Endothelial cell of umbilical vein (primary cell): ENCODE measurements around the gene OR8G1. TPM values are rescaled to one million over a fixed set of nuclear protein-coding genes. Genes with fewer than 3 reads are reported as not detected.

ENCODE experiments used
- BruUV-seq: library from RNA; stranded (reverse); fragments of 400-500 nt; replicated peaks from 2 replicates; lab custom pipeline; 2021; lab: Mats Ljungman, UMichigan
- CTCF ChIA-PET: fragments of 300-600, 350-600 bp; sonication (Branson Sonifier 250); formaldehyde crosslinking; loops from one replicate; lab custom pipeline; 2021; ENCODE audit warnings: antibody characterized with exemption, inconsistent platforms; lab: Charles Lee
- POLR2A ChIA-PET: fragments of 300-600, 350-600 bp; sonication (Branson Sonifier 250); formaldehyde crosslinking; loops from one replicate; lab custom pipeline; 2021; ENCODE audit warnings: antibody characterized with exemption, inconsistent platforms; lab: Charles Lee
- DNase-seq: peaks from one replicate; pipeline ENCODE4 v3.0.0-alpha.2; 2011; ENCODE audit warnings: low read depth, low spot score
- FAIRE-seq: peaks from 2 replicates; lab custom pipeline; 2011; peaks lifted over from hg19 to GRCh38; lab: Jason Lieb, UNC
- H2AFZ ChIP-seq: 2 replicates; pipeline ENCODE4 v1.6.0; 2012; ENCODE audit warnings: low read depth, low read length, control low read depth, inconsistent platforms
- H3K27ac ChIP-seq: 2 replicates; pipeline ENCODE4 v1.5.1; 2011; ENCODE audit warnings: low read depth, mild to moderate bottlenecking, control low read depth, low read length, moderate library complexity; ENCODE audit not compliant: insufficient read depth
- H3K27me3 ChIP-seq, 2 experiments: 2 replicates each; pipeline versions ENCODE4 v1.6.0 to v1.6.1; 2011; ENCODE audit warnings: low read length in 2 of 2, mixed read lengths in 1 of 2; ENCODE audit not compliant: control insufficient read depth in 2 of 2, insufficient read depth in 2 of 2
- H3K36me3 ChIP-seq, 2 experiments: 2 replicates in 1 of 2; 3 replicates in 1 of 2; pipeline ENCODE4 v1.5.1; 2011; ENCODE audit warnings: low read length in 2 of 2, mild to moderate bottlenecking in 1 of 2, moderate library complexity in 1 of 2; ENCODE audit not compliant: control insufficient read depth in 2 of 2, insufficient read depth in 2 of 2; ENCODE audit errors: extremely low read depth in 1 of 2
- H3K4me1 ChIP-seq: 3 replicates; pipeline ENCODE4 v1.5.1; 2011; ENCODE audit warnings: mild to moderate bottlenecking, low read length; ENCODE audit not compliant: control insufficient read depth, insufficient read depth; ENCODE audit errors: extremely low read depth
- H3K4me2 ChIP-seq: 2 replicates; pipeline ENCODE4 v1.6.1; 2011; ENCODE audit warnings: low read length, control low read depth, mixed read lengths; ENCODE audit not compliant: insufficient read depth
- H3K4me3 ChIP-seq, 3 experiments: fragments of 200-600 bp in 1 of 3; sonication (generic), shearing (Covaris generic) in 1 of 3; replicated peaks in 1 of 3; 2 replicates each; pipeline ENCODE4 v1.5.1; 2011 to 2016; ENCODE audit warnings: control low read depth in 3 of 3, low read length in 3 of 3, mild to moderate bottlenecking in 2 of 3, inconsistent platforms in 1 of 3, low read depth in 1 of 3, moderate library complexity in 1 of 3; ENCODE audit not compliant: insufficient read depth in 1 of 3
- H3K79me2 ChIP-seq: 2 replicates; pipeline ENCODE4 v1.6.0; 2012; ENCODE audit warnings: low read length, inconsistent platforms; ENCODE audit not compliant: control insufficient read depth, insufficient read depth
- H3K9ac ChIP-seq: replicated peaks from 2 replicates; pipeline ENCODE3; 2011; ENCODE audit warnings: low read length, control low read depth; ENCODE audit not compliant: insufficient read depth; ENCODE audit errors: extremely low read depth
- H3K9me1 ChIP-seq: replicated peaks from 3 replicates; pipeline ENCODE4 v1.6.0; 2011; ENCODE audit warnings: mild to moderate bottlenecking, low read length; ENCODE audit not compliant: control insufficient read depth, insufficient read depth; ENCODE audit errors: extremely low read depth
- H3K9me3 ChIP-seq: replicated peaks from 2 replicates; pipeline ENCODE4 v1.5.1; 2012; ENCODE audit warnings: low read length, inconsistent platforms; ENCODE audit not compliant: control insufficient read depth, insufficient read depth
- H4K20me1 ChIP-seq: replicated peaks from 2 replicates; pipeline ENCODE3; 2011; ENCODE audit warnings: mild to moderate bottlenecking, low read length; ENCODE audit not compliant: control insufficient read depth, insufficient read depth; ENCODE audit errors: extremely low read depth
- CTCF ChIP-seq, 2 donors: IDR thresholded peaks; 1 replicate in 1 of 2; 2 replicates in 1 of 2; pipeline ENCODE4 v1.5.1; 2011; ENCODE audit warnings: low read length in 2 of 2, mild to moderate bottlenecking in 2 of 2, moderate library complexity in 2 of 2, control low read depth in 1 of 2, inconsistent platforms in 1 of 2, low read depth in 1 of 2; ENCODE audit not compliant: insufficient read depth in 1 of 2; ENCODE audit errors: extremely low read depth in 1 of 2
- EZH2 ChIP-seq: IDR thresholded peaks from 2 replicates; pipeline ENCODE4 v1.6.1; 2012; ENCODE audit warnings: borderline replicate concordance, low read depth, mild to moderate bottlenecking, moderate library complexity, low read length, inconsistent platforms; ENCODE audit not compliant: severe bottlenecking
- GATA2 ChIP-seq: IDR thresholded peaks from 2 replicates; pipeline ENCODE4 v1.7.0; 2011; ENCODE audit warnings: low read depth, mild to moderate bottlenecking, moderate library complexity, mixed read lengths, low read length; ENCODE audit not compliant: insufficient read length, insufficient read depth
- MYC ChIP-seq: IDR thresholded peaks from one replicate; pipeline ENCODE4 v1.6.1; 2011; ENCODE audit warnings: mild to moderate bottlenecking, low read depth, low read length
- POLR2A ChIP-seq: IDR thresholded peaks from 2 replicates; pipeline ENCODE4 v1.6.1; 2012; ENCODE audit warnings: low read depth, mild to moderate bottlenecking, control low read depth, low read length
- POLR2AphosphoS5 ChIP-seq: IDR thresholded peaks from 2 replicates; pipeline ENCODE4 v1.6.1; 2012; ENCODE audit warnings: low read depth, mild to moderate bottlenecking, control low read depth, low read length, moderate library complexity; ENCODE audit not compliant: insufficient read depth
- dilution Hi-C: fragments of 300-500 bp; cut with MboI; formaldehyde crosslinking; loops from one replicate; pipeline ENCODE4 v1.15.0; 2019; ENCODE audit warnings: low sequenced_read_pairs; ENCODE audit not compliant: extremely low pct_ligation_motif_present
- intact Hi-C: fragments of 100-400 bp; cut with micrococcal nuclease; formaldehyde crosslinking; loops from one replicate; pipeline ENCODE4 v1.10.0; 2022
- polyA plus RNA-seq, 4 experiments: library from polyadenylated mRNA; depleted of rRNA in 3 of 4; stranded (reverse) in 3 of 4; unstranded in 1 of 4; fragments of >200 nt; gene quantifications; 2 replicates each; pipeline versions ENCODE4 v1.2.1 to v1.2.3, GENCODE V29; 2011 to 2012; ENCODE audit warnings: missing spikeins in 1 of 4
- total RNA-seq: library from RNA; stranded (reverse); gene quantifications from 2 replicates; pipeline ENCODE4 v1.2.3, GENCODE V29; 2021

Gene OR8G1
- total and polyA plus RNA-seq, 2 donors (not counting 3 experiments of a cell fraction or from before 2014, with no cell fraction given), result not detected

GRCh38 chr11:124207102-124207792 is 33.6 kb upstream of the OR8G1 start:
- dilution Hi-C loops, result no loop called here
- no peaks in the 10 kb centered on the region for H3K9me3 ChIP-seq

GRCh38 chr11:124209824-124210357 is 31.0 kb upstream of the OR8G1 start:
- CTCF ChIA-PET, result no interaction called here

More at GRCh38 chr11:124207102-124207792, 33.6 kb upstream of the OR8G1 start:
- no peak for TF ChIP-seq MYC
- Histone ChIP-seq H3K27ac (no peak overlapping the region), H2AFZ (no peak overlapping the region), H3K4me3 (no peak overlapping the region), H3K4me2 (no peak overlapping the region), H4K20me1 (no peaks in the 10 kb centered on the region), H3K79me2 (no peaks in the 10 kb centered on the region), H3K36me3 (no peaks in the 10 kb centered on the region), H3K27me3 (peaks cover 1 to 6% of the 10 kb centered on the region in 2 experiments), H3K9me1 (no peaks in the 10 kb centered on the region), H3K9ac (no peak overlapping the region), H3K4me1 (no peaks in the 10 kb centered on the region)
- FAIRE-seq, result no peak
- no TSS peak for BruUV-seq
- ChIA-PET POLR2A (no interaction called here), CTCF (interaction anchor here (1.0 to 1.8 kb wide), 3 partner anchors 10 to 13 kb away, joined by 3 to 5 read pairs (median 3); no protein-coding TSS in a partner anchor)
- no peak for DNase-seq
- intact Hi-C loops, result no loop called here

More at GRCh38 chr11:124209824-124210357, 31.0 kb upstream of the OR8G1 start:
- Histone ChIP-seq H3K9ac (no peak overlapping the region), H3K36me3 (no peaks in the 10 kb centered on the region), H3K27me3 (peaks cover 0 to 1% of the 10 kb centered on the region in 2 experiments), H3K79me2 (no peaks in the 10 kb centered on the region), H3K9me3 (no peaks in the 10 kb centered on the region), H2AFZ (no peak overlapping the region), H4K20me1 (no peaks in the 10 kb centered on the region), H3K27ac (no peak overlapping the region), H3K4me3 (no peak overlapping the region), H3K9me1 (no peaks in the 10 kb centered on the region), H3K4me2 (no peak overlapping the region), H3K4me1 (no peaks in the 10 kb centered on the region)
- dilution Hi-C loops (no loop called here), intact Hi-C loops (no loop called here)
- DNase-seq (no peak), FAIRE-seq (no peak)
- POLR2A ChIA-PET, result no interaction called here
- BruUV-seq, result no TSS peak
- no peak for TF ChIP-seq GATA2
- no peak for TF ChIP-seq POLR2AphosphoS5
- TF ChIP-seq POLR2A, result no peak
- no peak for TF ChIP-seq EZH2
- TF ChIP-seq MYC, result no peak
- no peak for TF ChIP-seq CTCF (IDR thresholded peaks at IDR 0.05; ENCODE audit: extremely low read depth in 1 of 2, insufficient read depth in 1 of 2, low read depth in 1 of 2, low read length in 2 of 2)
